ENCODE results near the gene PYGL.
"Not testable (repeated sequence)": the region's sequence is repeated elsewhere in the genome, so short reads cannot be mapped to it uniquely, and the experiment has no call there.

Gene PYGL

DNA sequence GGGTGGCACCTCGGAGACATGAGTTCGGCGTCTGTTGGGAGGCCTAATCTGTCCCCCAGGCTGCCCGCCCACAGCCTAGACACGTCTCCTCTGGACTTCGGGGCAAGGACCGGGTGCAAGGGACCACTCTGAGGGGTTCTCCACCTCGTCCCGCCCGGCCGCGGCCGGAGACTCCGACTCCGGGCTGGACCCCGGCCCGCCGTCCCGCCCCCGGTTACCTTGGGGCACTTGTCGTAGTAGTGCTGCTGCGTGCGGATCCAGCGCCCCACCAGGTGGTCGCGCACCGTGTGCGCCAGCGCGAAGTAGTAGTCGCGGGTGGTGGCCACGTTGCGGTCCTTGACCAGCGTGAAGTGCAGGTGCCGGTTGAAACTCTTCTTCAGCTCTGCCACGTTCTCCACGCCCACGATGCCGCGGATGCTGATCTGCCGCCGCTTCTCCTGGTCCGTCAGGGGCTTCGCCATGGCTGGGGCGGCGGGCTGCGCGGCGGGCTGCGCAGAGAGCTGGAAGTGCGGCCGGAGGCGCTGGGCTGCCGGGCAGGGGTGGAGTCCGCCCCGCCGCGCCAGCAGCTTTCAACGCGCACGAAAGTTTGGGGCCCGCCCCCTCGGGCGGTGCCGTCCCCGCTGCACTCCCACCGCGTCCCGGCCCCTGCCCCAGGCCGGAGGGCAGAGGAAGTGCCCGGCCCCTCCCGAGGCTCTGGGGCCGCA is at the start of gene PYGL:
TSS of gene PYGL (minus strand) at position 541 of the 704 bp plus-strand sequence. CDS start at position 461, 80 bp downstream.
- peak; percentile 26 to 34 for DNase-seq (ENCODE audit: low read depth in 2 of 2)

DNA sequence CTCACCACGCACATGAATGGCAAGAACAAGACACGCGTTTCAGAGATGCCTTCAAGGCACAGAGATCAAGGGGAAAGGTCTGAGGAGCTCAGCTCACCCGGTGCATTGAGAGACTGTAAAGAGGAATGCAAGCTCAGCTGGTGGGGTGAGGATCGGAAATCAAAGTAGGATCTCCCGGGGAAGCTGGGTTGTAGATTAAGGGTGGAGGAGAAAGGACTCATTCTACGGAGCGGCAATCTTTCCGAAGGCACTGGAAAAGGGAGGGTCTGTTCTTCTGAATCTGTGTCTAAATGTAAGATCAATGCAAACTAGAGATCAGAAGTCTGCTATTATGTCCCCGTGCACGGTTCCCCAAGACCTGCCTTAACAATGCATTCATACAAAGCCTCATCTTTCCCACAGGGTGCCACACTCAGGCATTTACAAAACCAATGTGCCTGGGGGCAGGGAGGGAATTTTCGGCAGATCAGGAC is 41.6 kb upstream of the PYGL start:
- no peak for DNase-seq (ENCODE audit: low read depth in 2 of 2)

DNA sequence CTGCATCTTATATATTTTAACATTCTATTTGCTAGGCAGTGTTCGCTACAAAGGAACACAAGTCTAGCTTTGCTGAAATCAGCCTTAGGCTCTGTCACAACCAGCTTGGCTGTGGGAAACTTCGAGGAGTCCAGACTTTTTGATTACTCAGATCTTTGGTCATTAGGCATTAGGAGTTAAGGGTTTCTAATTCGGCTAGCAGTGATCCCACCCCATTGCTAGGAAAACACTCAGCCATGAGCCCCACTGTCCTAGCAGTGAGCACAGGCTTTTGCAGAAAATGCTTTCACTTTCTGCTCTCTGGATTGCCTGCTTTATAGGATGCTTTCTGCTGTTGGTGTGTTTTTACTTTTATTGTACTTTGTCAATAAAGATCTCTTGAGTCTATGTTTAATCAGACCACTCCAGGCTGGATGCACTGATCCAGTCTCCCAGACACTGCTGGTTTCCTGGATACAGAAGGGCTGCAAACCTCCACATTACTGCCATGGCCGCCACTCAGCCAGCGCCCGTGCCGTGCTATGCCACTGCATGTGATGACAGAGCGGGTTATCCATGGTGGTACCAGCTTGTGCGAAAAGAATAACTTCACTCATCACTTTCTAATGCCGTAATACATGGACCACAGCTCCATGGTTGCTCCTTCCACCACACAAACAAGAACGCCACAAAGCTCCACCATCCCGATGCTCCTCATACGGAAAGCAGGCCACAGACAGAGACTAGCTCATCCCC is 41.0 kb upstream of the PYGL start:
- no peak for DNase-seq (ENCODE audit: low read depth in 2 of 2)

DNA sequence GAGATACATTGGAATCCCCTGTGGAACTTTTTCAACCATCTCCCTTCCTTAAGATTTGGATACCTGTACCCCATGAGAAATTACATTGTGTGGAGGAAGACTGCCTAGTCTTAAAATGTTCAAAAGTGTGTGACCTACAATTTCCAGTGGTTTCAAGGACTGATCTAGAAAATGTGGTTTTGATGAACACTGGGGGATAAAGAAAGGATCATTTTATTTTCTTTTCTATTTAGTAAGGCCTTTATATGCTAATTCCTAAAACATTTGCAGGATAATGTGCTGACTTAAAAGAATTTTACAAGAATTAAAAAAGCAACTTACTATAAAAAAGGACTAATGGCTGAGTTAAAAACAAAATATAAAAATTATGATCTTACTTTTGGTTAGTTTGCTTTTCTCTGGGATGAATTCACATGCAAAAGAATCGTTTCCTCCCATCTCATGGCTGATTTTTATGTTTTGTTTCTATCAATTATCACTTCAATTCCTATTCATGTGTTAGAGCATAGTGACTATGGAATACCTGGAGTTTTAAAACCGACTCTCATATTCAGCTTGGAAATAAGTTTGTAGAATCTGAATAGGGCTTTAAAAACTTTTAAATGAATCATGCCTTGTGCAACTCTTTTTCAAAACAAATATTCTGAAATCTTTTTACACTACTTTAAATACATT is 39.9 kb upstream of the PYGL start:
- DNase-seq (ENCODE audit: low read depth in 2 of 2): no peak

DNA sequence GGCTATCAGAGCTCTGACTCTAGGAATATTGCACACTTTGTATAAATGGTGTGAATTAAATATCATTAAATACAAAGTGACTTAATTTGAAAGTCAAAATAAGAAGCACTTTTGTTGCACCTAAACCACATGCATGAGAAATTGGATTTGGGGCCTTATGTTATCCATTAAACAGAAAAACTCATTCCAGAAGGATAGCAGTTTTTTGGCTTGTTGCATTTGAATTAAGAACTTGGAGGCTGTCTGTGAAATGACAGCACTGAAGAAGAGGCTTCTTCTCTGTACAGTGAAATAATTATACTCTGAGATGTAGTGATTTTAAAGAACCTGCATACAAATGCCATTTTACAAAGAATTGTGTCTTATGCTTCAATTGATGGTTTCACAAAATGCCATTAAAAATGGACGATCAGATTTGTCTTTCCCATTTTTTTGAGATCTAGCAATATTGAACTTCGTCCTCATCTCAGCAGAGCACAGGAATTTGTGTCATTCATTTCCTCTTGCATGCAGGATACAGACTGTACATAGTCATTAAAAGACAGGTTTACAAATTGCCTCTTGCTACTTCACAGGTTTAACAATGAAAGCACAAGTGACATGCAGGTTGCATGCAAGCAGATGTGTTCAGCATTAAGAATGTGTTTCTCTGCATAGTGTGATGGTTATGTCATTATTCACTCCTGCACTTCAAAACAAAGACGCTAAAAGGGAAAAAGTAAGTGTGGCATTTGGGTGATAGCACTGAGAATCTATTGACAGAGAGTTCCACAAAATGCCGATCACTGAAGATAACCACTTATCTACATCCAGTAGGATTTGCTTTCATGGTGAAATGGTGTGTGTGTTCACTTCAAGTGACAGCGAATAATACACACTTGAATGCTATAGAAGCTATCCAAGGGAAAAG is 35.9 kb upstream of the PYGL start:
- no peak for DNase-seq (ENCODE audit: low read depth in 2 of 2)

DNA sequence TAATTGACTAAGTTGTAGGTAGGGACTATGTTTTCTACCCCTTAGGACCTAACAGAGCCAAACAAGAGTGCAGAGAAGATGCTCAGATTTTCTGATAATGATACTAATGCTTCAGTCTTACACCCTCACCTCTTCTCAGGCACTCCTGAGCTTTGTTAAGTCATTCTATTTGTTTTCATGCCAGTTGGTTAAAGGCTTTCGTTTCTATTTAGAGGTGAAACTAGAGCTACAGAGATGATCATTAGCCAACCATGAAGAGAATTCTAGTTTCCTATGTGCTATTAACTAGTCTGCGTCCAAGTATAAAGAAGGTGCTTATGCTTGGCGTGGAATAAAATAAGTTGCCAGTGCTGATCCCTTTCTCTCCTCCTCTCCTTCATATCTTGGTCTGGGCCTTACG is 34.6 kb upstream of the PYGL start:
- DNase-seq (ENCODE audit: low read depth in 2 of 2): no peak

DNA sequence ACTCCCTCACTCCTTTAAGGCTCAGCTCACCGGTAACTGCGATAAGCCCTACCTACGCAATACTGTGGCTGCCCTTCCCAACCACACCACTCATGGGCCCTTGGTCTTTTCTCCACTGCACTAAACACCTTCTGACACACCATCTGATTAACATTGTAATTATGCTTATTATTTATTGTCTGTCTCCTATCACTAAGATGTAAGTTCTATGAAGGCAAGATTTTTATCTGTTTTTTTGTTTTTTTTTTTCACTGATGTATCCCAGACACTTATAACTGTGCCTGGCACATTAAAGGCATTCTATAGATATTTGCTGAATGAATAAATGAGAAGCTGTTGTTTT is 34.2 kb upstream of the PYGL start:
- no peak for DNase-seq (ENCODE audit: low read depth in 2 of 2)

DNA sequence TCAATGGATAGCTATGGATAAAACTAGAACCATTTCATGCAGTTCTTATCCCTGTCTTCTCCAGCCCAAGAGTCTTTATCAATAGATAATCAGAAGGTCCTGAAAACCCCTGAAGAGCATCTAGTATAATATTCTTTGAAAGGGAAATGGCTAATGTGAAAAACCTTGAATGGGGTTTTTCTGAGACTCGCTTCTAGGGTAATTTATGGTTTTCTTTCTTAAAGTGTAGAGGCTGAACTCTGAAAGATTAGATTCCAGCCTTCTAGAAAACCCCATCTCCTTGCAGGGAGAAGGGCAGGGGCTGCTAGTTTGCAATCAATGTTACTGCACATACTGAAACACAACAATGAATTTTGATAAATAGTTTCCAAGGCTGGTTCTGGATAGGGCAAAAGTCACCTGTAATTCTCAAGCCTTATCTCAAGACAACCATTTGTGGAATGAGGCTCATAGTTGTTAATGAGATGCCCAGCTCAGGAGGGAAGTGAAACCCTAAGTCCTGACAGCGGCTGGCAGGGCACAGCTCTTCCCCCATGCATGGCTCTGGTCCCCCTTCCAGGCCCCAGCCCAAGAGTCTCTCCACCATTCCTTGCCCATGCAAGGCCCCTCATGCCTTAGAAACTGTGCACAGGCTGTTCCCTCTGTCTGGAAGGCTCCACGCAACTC is 33.7 kb upstream of the PYGL start:
- DNase-seq (ENCODE audit: low read depth in 2 of 2): no peak

DNA sequence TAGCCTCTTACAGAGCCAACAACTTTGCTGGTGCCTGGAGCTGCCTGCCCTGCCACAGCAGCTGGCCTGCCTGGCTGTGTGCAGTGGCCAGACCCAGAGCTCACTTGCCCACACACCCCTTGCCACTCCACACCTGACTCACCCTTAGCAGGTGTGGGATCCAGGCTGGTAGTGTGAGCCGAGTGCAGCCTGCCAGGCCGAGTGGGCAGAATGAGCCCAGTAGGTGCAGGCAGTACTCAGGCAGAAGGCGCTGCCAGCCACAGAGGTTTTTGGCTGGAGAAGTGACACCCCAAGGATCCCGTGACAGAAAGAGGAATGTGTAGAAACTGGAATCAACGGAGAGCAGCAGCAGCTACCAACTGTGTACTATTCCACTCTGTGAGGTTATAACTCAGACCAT is 29.8 kb upstream of the PYGL start:
- DNase-seq (ENCODE audit: low read depth in 2 of 2): no peak

DNA sequence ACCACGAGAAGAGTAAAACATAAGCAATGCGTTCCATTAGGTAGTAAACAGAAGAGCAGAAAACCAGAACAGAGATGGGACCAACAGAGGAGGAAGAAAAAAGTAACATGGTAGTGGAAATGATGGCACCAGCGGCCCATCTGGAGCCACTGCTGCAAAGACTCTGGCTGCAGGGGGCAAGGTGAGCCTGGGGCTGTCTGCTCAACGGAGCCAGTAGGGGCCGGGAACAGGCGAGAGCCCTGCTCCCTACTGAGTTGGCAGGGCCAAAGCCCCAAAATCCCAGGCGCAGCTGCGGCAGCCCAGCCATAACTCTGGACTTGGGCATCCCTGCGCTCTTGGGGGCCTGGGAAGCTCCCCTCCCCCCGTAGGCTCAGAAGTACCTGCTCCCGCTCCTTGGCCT is 28.5 kb upstream of the PYGL start:
- DNase-seq (ENCODE audit: low read depth in 2 of 2): no peak

DNA sequence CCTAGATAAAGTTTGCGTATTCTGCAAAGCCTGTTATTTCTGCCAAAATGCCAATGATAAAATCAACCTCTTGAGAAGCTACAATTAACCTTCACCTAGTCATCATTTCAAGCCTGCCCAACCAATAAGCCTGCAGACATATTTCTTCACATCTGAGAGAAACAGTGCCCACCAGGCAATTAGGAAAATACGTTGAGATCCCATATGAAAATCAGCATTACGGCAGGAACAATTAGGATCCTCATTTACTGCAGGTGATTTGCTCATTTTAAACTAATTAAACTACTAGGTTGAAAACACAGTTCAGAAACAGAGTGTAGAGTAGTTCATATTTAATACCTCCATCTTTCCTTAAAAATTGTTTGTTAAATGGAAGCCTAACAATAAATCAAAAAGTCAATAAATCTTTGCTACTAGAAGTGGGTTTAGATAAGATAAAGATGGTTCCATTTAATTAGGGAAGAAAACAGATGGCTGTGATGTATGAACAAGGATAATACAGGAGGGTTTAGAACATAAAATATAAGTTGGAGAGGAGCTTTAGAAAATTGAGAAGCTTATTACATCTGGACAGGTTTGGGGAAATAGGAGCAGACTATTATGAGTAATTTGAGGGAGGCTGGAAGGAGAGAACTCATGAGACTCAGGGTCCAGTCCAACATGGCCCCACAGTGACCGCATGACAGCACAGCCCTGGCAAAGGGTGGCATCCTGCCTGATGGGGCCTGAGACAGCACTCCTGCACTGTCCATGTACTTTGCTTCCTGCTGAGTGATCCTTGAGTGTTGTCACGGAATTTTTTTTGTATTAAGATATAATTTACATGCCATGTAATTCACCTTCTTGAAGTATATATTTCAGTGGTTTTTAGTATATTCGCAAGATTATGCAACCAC is 26.9 kb upstream of the PYGL start:
- no peak for DNase-seq (ENCODE audit: low read depth in 2 of 2)

DNA sequence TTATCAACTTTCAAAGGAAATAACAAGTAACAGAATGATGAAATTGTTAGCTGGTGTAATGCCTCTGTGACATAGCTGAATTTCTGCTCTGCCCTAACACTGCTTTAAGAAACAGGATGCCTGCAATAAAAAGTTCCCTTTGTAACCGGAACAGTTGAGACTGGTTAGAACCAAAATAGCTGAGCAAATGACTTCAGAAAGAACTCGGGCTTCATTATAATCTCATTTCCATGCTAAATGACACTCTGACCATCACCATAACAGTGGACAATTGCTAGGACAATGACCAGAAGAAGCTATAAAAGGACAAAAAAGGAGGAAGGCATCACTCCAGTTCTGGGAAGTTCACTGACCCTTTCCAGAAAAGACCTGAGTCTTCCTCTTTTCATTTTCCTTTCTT is 23.5 kb upstream of the PYGL start:
- DNase-seq (ENCODE audit: low read depth in 2 of 2): no peak

DNA sequence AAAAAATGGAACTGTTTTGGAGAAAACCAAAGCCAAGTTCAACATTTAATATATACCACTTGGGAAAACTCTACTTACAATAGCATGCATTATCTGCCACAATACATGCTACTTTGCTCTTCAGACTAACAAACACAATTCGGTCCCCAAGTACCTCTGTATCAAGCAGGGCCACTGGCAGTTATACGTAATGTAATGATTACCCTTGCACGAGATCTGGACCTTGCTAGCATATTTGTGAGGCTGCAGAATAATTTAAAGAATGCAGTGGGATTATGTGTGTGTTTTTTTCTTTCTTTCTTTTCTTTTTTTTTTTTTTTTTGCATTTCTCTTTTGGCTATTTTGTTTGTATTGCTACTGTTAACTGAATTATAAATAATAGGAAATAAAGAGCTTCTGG is 22.8 kb upstream of the PYGL start:
- DNase-seq (ENCODE audit: low read depth in 2 of 2): no peak

DNA sequence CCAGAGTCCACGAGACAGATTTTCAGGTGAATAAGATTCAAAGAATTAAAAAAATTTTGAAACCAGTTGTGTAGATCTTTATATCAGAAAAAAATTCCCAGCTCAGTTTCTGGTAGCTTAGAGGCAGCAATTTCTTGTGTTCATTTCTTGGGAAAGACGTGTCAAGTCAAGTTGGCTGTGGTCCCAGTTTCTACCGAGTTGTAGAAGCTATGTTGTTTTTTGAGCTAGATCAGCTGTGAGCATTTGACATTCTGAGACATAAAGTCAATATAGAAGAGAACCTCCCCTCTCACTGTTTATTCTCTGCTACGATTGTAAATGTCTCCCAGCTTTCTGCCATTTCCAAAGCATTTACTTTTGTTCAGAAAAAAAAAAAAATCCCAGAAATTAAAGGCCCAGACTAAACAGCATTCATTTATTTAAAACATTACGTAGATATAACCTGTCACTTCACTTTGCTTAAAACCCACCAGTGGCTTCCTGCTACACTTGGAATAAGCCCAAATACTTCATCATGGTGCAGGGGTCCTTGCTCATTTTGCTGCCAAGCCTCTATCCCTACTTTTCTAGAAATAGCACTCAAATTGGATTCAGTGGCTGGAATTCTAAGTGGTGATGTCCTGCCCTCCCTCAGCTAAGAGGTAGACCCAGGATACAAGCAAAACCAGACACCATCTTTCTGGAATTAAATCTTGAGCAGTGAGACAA is 20.6 kb upstream of the PYGL start:
- DNase-seq (ENCODE audit: low read depth in 2 of 2): no peak

DNA sequence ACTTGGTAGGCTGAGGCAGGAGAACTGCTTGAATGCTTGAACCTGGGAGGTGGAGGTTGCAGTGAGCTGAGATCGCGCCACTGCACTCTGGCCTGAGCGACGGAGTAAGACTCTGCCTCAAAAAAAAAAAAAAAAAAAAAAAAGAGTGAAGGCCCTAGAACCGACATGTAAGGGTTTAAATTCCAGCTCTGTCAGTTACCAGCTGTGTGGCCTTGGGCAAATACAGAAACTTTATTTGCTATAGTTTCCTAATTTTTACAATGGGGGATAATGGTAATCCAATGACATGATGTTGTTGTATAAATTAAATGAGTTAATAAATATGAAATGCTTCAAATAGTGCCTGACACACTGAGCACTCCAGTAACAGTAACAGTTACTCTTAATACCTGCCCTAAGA is 19.6 kb upstream of the PYGL start:
- no peak for DNase-seq (ENCODE audit: low read depth in 2 of 2)

DNA sequence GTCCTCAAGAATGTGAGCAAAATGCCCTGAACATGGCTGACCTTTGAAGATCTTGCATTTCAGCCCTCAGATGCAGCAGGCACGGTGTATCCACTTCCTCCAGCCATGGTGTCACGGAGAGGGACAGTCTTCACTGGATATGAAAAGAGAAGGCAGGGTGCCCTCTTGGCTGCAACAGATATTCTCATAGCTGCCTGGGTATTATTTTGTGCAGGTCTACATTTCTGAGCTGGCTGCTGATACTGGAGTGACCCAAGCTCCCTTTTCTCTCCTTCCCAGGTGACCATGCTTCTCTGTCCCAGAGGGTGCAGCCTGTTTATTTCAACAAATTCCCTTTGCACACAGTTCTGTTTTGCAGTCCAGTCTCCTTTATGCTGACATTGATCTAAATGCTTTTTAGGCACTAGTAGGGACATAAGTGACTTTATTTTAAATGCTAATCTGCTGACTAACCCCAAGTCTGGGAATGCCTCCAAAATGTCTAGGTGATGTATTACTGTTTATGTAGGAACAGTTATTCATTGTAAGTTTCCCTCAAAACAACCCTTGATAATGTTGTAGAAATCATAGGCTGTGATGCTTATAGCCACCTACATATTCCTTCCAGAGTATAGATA is 17.4 kb upstream of the PYGL start:
- DNase-seq (ENCODE audit: low read depth in 2 of 2): no peak

DNA sequence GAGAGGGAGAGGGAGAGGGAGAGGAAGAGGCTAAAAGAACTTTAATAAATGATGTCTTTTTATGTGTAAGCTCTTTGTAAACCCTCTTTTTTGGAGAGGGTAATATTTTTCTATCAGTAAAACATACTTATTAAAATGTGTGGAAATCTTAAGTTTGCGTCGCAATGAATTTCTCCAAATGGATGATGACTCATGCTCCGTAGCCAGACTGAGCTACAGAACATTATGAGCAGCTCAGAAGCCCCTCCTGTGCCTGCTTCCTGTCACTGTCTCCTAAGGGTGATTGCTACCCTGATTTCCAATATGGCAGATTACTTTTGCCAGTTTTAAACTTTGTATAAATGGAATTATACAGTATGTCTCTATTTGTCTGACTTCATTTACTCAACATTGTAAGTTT is 13.0 kb upstream of the PYGL start:
- no peak for DNase-seq (ENCODE audit: low read depth in 2 of 2)

DNA sequence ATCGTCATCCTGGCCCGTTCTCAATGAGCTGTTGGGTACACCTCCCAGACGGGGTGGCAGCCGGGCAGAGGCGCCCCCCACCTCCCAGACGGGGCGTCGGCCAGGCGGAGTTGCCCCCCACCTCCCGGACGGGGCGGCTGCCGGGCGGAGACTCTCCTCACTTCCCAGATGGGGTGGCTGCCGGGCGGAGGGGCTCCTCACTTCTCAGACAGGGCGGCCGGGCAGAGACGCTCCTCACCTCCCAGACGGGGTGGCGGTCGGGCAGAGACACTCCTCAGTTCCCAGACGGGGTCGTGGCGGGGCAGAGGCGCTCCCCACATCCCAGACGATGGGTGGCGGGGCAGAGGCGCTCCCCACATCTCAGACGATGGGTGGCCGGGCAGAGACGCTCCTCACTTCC is 12.1 kb upstream of the PYGL start:
- DNase-seq (ENCODE audit: low read depth in 2 of 2): not testable (repeated sequence)

DNA sequence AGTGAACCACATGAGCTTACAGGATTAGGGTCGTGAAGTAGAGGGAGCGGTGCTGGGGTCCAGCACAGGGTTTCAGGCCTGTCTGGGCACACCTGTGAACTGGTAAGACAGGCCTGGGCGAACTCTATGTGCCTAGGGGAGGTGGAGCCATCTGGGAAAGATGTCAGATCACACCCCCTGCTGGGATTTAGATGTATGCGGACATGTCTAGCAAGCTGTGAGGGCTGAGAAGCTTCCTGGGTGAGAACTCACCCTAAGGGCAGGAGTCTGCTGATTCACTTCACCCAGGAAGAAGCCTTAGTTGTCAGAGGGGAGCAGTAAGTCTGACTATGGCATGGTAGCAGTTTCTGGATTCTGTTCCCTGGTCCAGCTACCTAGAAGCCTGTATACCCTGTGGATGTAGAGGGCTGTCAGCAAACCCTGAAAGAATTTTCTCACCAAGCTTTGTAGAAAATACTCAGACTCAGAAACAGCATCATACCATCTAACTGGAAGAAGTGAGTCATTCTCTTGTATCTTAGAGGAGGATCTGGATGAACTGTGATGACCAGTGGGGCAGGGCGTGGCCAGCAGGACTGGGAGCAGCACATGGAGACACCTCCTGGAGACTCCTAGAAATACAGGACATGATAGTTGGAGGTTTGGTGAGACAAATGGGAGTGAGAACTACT is 11.2 kb upstream of the PYGL start:
- DNase-seq (ENCODE audit: low read depth in 2 of 2): peak; percentile 35 to 39

Data from stimulated activated CD8-positive, alpha-beta memory T cell treated with anti-CD3 and anti-CD28 coated beads, Interleukin-2, amount 100 ng/mL, for 48 hours (primary cell).